GM19238 (cell line): ENCODE results near the gene SLC5A10.
"Not testable (repeated sequence)": the region's sequence is repeated elsewhere in the genome, so short reads cannot be mapped to it uniquely, and the experiment has no call there.

Experiments used
- DNase-seq: peaks from one replicate; pipeline ENCODE4 v3.0.0; 2011; ENCODE audit warnings: low spot score; ENCODE audit not compliant: insufficient read length

Gene SLC5A10

DNA sequence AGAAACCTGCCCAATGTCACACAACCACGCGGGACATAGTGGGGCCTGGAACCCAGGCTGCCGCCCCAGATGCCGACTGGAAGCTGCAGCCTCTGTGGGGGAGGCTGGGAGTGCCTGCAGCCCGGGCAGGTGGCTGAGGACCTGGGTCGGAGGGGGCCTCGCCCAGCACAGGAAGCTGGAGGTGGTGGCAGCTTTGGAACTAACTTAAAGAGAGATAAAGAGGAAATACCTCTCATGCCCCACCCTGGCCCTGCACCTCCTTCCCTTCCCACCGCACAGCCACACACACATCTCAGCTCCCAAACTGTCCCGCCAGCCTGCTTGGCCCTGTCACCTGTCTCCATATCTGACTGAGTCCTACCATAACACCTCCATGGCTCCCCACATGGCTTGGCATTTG is 88.4 kb downstream of the SLC5A10 start:
- DNase-seq, result not testable (repeated sequence)

DNA sequence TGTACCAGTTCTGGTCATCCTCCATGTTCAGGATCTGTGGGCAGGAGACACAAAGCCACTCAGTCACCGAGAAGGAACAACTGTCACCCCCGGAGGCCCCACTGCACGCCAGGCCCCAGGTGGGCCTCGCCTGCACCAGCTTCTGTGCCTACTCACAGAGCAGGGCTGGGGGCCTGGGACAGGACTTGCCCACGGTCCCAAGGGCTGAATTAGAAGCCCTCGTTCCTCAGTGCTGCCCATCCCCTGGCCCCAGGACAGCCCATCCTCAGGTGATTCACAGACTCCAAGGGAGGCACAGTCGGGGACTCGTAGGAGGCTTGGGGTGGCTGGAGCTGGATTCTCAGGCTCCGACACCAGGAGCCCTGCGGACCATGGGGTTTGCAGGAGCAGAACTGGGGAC is 89.9 kb downstream of the SLC5A10 start:
- DNase-seq, result not testable (repeated sequence)

- not testable (repeated sequence) for DNase-seq
Observed at GRCh38 chr17:19042369-19042768, 90.4 kb downstream of the SLC5A10 start.

GRCh38 chr17:19043032-19043431 is 91.1 kb downstream of the SLC5A10 start:
- not testable (repeated sequence) for DNase-seq

GRCh38 chr17:19044643-19045042 is 92.7 kb downstream of the SLC5A10 start:
- DNase-seq, result not testable (repeated sequence)

DNA sequence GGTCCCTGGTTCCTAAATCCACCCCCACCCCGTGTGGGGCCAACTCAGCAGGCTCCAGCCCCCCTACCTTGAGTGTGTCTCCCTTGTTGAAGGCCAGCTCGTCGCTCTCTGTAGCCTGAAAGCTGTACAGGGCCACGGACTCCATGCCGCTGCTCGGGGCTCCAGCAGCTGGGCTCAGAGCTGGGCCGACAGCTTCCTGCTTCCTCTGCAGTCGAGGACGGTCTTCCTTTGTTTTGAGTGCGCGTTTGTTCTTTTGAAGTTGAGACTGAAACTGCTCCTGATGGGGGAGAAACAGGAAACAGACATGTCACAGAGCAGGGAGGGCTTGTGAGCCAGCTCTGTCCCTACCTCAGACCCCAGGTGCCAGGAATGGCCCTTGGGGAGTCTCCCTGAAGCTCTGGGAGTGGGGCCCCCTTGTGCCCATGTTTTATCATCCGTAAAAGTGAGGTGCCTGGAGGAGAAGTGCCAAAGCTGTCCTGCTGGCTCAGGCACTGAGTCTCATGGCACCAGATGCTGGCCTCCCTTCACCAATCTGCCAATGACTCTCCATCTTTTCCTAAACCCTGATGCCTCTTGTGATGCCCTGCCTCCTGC is 94.9 kb downstream of the SLC5A10 start, which contains the start of gene GRAP:
TSS of gene GRAP (minus strand) at position 176 of the 594 bp plus-strand sequence. CDS start at position 145, 31 bp downstream.
- DNase-seq, result not testable (repeated sequence)

- not testable (repeated sequence) for DNase-seq
Observed at GRCh38 chr17:19047510-19047909, 95.5 kb downstream of the SLC5A10 start.

DNA sequence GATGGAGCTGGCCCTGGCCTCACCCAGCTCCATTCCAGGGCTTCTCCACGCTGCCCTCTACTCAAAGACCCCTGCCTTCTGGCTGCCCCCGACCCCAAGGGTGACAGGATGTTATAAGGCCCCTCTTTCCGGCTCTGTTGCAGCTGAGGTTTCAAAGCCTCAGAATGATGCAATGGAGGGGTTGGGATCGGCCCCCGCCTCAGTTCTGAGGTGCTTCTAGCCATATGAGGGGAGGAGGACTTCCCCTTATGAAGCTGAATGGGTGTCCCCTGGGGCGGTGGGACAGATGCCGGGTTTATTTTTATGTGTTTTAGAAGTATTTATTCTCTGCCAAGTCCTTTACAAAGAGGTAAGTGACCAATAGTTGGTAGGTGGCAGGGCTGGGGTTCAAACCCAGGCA is 96.9 kb downstream of the SLC5A10 start:
- not testable (repeated sequence) for DNase-seq

DNA sequence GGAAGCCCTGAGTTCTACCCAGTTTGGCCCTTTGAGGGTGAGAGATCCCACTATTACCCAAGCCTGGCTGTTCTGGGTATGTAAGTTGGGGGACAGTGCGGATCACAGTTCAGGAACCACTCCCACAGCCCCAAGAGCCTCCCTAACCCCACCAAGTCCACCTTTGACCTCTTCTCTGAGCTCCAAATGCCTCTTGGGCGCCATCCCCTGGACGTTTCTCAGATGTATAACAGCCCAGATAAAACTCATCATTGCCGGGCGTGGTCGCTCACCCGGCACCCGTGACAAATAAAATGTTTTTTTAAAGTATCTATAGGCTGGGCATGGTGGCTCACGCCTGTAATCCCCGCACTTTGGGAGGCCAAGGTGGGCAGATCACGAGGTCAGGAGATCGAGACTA is 103.5 kb downstream of the SLC5A10 start:
- not testable (repeated sequence) for DNase-seq

DNA sequence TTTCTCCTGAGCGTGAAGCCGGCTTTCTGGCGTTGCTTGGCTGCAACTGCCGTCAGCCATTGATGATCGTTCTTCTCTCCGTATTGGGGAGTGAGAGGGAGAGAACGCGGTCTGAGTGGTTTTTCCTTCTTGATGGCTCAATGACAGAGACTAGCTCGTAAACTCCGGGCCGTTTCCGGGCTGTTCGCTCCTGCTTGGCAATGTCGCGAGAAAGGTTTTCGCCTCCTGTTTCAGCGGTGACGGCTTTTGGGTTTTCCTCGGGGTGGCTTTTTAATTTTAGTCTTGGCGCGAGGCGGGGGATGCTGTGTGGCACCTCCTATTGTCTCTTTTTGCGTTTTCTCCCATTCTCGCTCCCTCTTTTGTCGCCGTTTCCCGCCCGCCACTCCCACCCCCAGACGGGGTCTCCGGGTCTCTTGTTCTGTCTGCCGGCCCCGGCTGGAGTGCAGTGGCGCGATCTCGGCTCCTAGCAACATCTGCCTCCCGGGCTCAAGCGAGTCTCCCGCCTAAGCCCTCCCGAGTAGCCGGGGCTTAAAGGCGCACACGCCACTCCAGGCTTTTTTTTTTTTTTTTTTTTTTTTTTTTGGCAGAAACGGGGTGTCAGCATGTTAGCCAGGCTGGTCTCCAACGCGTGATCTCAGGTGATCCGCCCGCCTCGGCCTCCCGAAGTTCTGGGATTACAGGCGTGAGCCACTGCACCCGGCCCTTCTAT is 110.2 kb downstream of the SLC5A10 start:
- not testable (repeated sequence) for DNase-seq

GRCh38 chr17:19062718-19063325 is 110.9 kb downstream of the SLC5A10 start:
- not testable (repeated sequence) for DNase-seq

DNA sequence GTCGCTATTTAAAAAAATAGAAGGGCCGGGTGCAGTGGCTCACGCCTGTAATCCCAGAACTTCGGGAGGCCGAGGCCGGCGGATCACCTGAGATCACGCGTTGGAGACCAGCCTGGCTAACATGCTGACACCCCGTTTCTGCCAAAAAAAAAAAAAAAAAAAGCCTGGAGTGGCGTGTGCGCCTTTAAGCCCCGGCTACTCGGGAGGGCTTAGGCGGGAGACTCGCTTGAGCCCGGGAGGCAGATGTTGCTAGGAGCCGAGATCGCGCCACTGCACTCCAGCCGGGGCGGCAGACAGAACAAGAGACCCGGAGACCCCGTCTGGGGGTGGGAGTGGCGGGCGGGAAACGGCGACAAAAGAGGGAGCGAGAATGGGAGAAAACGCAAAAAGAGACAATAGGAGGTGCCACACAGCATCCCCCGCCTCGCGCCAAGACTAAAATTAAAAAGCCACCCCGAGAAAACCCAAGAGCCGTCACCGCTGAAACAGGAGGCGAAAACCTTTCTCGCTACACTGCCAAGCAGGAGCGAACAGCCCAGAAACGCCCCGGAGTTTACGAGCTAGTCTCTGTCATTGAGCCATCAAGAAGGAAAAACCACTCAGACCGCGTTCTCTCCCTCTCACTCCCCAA is 111.5 kb downstream of the SLC5A10 start:
- DNase-seq, result not testable (repeated sequence)

DNA sequence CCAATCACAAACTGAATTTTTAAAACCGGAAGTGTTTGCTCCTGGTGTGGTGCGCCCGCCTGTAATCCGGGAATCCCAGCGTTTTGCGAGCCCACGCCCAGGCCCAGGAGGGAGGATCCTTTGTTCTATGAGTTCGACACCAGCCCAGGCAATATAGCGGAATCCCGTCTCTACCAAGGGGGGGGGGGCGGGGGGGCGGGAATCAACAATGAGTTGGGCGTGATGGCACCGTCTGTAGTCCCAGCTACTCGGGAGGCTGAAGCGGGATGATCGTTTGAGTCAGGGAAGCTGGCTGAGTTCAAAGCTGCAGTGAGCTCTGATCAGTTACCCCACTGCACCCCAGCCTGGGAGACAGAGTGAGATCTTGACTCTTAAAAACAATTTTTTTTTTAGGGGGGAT is 112.4 kb downstream of the SLC5A10 start:
- DNase-seq, result not testable (repeated sequence)

DNA sequence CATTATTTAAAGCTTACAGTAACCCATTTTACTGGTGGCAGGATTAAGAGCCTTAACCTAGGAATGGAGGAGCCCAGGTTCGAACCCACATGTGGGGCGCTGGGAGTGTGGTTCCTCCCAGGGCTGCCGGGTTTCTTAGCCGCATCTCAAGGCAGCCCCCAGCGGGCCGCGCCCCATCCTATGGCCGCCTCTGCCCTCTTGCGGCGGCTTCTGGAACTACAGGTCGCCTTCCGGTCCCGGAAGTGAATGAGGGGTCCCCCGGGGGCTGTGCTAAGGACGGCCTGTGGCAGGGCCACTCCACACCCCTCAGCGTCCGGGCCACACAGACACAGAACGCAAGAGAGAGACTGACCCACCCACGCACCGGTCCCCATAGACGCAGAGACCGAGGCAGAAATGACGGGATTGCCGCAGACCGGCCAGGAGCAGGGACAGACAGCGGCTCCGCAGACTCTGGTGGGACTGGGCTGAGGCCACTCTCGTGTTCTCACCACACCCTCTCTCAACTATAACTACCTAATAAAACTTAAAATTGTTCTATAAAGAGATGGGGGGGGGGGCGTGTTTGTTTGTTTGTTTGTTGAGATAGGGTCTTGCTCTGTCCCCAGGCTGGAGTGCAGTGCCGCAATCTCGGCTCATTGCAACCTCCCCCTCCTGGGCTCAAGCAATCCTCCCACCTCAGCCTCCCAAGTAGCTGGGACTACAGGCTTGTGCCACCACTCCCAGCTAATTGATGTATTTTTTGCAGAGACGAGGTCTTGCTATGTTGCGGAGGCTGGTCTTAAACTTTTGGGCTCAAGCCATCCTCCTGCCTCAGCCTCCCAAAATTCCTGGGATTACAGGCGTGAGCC is 118.6 kb downstream of the SLC5A10 start:
- not testable (repeated sequence) for DNase-seq
